Neural cell (in vitro differentiated cells): Measurements from ENCODE around the gene CYP27B1. TPM values are rescaled to one million over a fixed set of nuclear protein-coding genes. Genes with fewer than 3 reads are reported as not detected.

ENCODE experiments used
- H2AFZ ChIP-seq: fragments of 200-600, 300-800 bp; sonication (generic), shearing (Covaris generic); 2 replicates; pipeline ENCODE4 v1.6.0; 2014; ENCODE audit warnings: low read depth, mild to moderate bottlenecking, antibody characterized with exemption, low read length, moderate library complexity
- H3F3A ChIP-seq: fragments of 200-600 bp; shearing (Covaris generic); 2 replicates; pipeline ENCODE4 v1.6.1; 2016; ENCODE audit warnings: mild to moderate bottlenecking, moderate library complexity, mixed read lengths, antibody characterized with exemption, low read length; ENCODE audit not compliant: insufficient read depth, poor library complexity, severe bottlenecking
- H3K27ac ChIP-seq: fragments of 200-600, 300-800 bp; sonication (generic), shearing (Covaris generic); 2 replicates; pipeline ENCODE4 v1.5.1; 2014; ENCODE audit warnings: mild to moderate bottlenecking, low read length, moderate library complexity
- H3K27me3 ChIP-seq: fragments of 300-800, 200-600 bp; sonication (generic), shearing (Covaris generic); 2 replicates; pipeline ENCODE4 v1.6.0; 2014; ENCODE audit warnings: mild to moderate bottlenecking, low read depth, low read length, moderate library complexity; ENCODE audit not compliant: insufficient read depth
- H3K36me3 ChIP-seq: fragments of 300-800, 200-600 bp; sonication (generic), shearing (Covaris generic); 2 replicates; pipeline ENCODE4 v1.5.1; 2014; ENCODE audit warnings: mild to moderate bottlenecking, antibody characterized with exemption, low read length, moderate library complexity; ENCODE audit not compliant: insufficient read depth
- H3K4me2 ChIP-seq: fragments of 300-800, 200-600 bp; sonication (generic), shearing (Covaris generic); 2 replicates; pipeline ENCODE4 v1.6.0; 2014; ENCODE audit warnings: mild to moderate bottlenecking, low read length
- H3K4me3 ChIP-seq: fragments of 300-800, 200-600 bp; sonication (generic), shearing (Covaris generic); 2 replicates; pipeline ENCODE4 v1.5.1; 2014; ENCODE audit warnings: mild to moderate bottlenecking, low read length, moderate library complexity
- H3K79me2 ChIP-seq: fragments of 200-600 bp; shearing (Covaris generic); replicated peaks from 2 replicates; pipeline ENCODE4 v1.6.0; 2014; ENCODE audit warnings: mild to moderate bottlenecking, low read length, moderate library complexity; ENCODE audit not compliant: insufficient read depth
- H3K9ac ChIP-seq: fragments of 300-800, 200-600 bp; sonication (generic), shearing (Covaris generic); 2 replicates; pipeline ENCODE4 v1.6.1; 2016; ENCODE audit warnings: mild to moderate bottlenecking, low read length, mixed read lengths
- H3K9me2 ChIP-seq: fragments of 200-600 bp; shearing (Covaris generic); 2 replicates; pipeline ENCODE4 v1.6.1; 2016; ENCODE audit warnings: mild to moderate bottlenecking, low read length, mixed read lengths; ENCODE audit not compliant: insufficient read depth
- H3K9me3 ChIP-seq: fragments of 200-600, 300-800 bp; sonication (generic), shearing (Covaris generic); 2 replicates; pipeline ENCODE4 v1.6.1; 2016; ENCODE audit warnings: mild to moderate bottlenecking, mixed run types, low read length, moderate library complexity, mixed read lengths
- H4K20me1 ChIP-seq: fragments of 200-600 bp; shearing (Covaris generic); 2 replicates; pipeline ENCODE4 v1.6.1; 2016; ENCODE audit warnings: mild to moderate bottlenecking, mixed run types; ENCODE audit not compliant: insufficient read depth
- EP300 ChIP-seq: fragments of 450-650 bp; conservative IDR thresholded peaks from 2 replicates; pipeline ENCODE4 v1.6.1; 2014; ENCODE audit warnings: antibody characterized with exemption, mild to moderate bottlenecking, moderate library complexity; ENCODE audit not compliant: poor library complexity, severe bottlenecking
- EZH2 ChIP-seq: fragments of 200-600, 300-800 bp; shearing (Covaris generic), sonication (generic); IDR thresholded peaks from 2 replicates; pipeline ENCODE4 v1.6.1; 2014; ENCODE audit warnings: antibody characterized with exemption, low read length, borderline replicate concordance, mild to moderate bottlenecking; ENCODE audit not compliant: insufficient read depth, poor library complexity, severe bottlenecking
- MXI1 ChIP-seq: fragments of 450-650 bp; conservative IDR thresholded peaks from 2 replicates; pipeline ENCODE4 v1.6.1; 2014; ENCODE audit warnings: antibody characterized with exemption, mild to moderate bottlenecking; ENCODE audit not compliant: poor library complexity, severe bottlenecking
- POLR2AphosphoS5 ChIP-seq: IDR thresholded peaks from 2 replicates; pipeline ENCODE4 v1.6.1; 2012
- RAD21 ChIP-seq: fragments of 450-650 bp; conservative IDR thresholded peaks from 2 replicates; pipeline ENCODE4 v1.6.1; 2014; ENCODE audit warnings: antibody characterized with exemption, mild to moderate bottlenecking, moderate library complexity
- SMC3 ChIP-seq: fragments of 450-650 bp; conservative IDR thresholded peaks from 2 replicates; pipeline ENCODE4 v1.6.1; 2014; ENCODE audit warnings: antibody characterized with exemption, mild to moderate bottlenecking, moderate library complexity; ENCODE audit not compliant: poor library complexity
- TAF1 ChIP-seq: IDR thresholded peaks from 2 replicates; pipeline ENCODE4 v1.6.1; 2012; ENCODE audit warnings: low read depth
- polyA plus RNA-seq: library from polyadenylated mRNA; depleted of rRNA; stranded (reverse); fragments of >200 nt; gene quantifications from 2 replicates; pipeline ENCODE4 v1.2.3, GENCODE V29; 2014
- TF ChIP-seq, protein P1 (sequence below): IDR thresholded peaks from 2 replicates; pipeline ENCODE4 v1.6.1; 2012; ENCODE audit warnings: borderline replicate concordance
- TF ChIP-seq, protein P2 (sequence below): fragments of 450-650 bp; IDR thresholded peaks from 2 replicates; pipeline ENCODE4 v1.5.1; 2014; ENCODE audit warnings: antibody characterized with exemption, mild to moderate bottlenecking, moderate library complexity; ENCODE audit not compliant: poor library complexity, severe bottlenecking

The CYP27B1 gene
- polyA plus RNA-seq, 1 donor from 2014 or later, result 1.4 TPM

DNA sequence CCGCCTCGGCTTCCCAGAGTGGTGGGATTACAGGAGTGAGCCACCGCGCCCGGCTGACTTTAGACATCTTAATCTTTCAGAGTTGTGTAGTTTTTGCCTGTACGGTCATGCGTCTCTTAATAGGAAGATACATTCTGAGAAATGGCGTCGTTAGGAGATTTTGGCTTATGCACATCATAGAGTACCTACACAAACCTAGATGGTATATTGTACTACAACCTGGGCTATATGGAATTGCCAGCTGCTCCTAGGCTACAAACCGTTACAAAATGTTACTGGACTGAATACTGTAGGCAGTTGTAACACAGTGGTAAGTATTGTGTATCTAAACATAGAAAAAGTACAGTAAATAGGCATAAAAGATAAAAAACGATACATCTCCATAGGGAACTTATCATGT is 17.0 kb upstream of the CYP27B1 start:
- Histone ChIP-seq H3K79me2 (peaks cover 10% of the 10 kb centered on the region), H3K27ac (no peak overlapping the region), H3K27me3 (no peaks in the 10 kb centered on the region), H3K9me3 (no peaks in the 10 kb centered on the region), H3K36me3 (no peaks in the 10 kb centered on the region), H3K9ac (no peak overlapping the region), H2AFZ (no peak overlapping the region), H3K4me2 (no peak overlapping the region), H3K4me3 (no peak overlapping the region), H4K20me1 (no peaks in the 10 kb centered on the region), H3F3A (no peaks in the 10 kb centered on the region), H3K9me2 (no peaks in the 10 kb centered on the region)
- TF ChIP-seq EZH2 (no peak), EP300 (no peak), POLR2AphosphoS5 (no peak), RAD21 (no peak), TAF1 (no peak), SMC3 (no peak), MXI1 (no peak)
- TF ChIP-seq, protein P1, sequence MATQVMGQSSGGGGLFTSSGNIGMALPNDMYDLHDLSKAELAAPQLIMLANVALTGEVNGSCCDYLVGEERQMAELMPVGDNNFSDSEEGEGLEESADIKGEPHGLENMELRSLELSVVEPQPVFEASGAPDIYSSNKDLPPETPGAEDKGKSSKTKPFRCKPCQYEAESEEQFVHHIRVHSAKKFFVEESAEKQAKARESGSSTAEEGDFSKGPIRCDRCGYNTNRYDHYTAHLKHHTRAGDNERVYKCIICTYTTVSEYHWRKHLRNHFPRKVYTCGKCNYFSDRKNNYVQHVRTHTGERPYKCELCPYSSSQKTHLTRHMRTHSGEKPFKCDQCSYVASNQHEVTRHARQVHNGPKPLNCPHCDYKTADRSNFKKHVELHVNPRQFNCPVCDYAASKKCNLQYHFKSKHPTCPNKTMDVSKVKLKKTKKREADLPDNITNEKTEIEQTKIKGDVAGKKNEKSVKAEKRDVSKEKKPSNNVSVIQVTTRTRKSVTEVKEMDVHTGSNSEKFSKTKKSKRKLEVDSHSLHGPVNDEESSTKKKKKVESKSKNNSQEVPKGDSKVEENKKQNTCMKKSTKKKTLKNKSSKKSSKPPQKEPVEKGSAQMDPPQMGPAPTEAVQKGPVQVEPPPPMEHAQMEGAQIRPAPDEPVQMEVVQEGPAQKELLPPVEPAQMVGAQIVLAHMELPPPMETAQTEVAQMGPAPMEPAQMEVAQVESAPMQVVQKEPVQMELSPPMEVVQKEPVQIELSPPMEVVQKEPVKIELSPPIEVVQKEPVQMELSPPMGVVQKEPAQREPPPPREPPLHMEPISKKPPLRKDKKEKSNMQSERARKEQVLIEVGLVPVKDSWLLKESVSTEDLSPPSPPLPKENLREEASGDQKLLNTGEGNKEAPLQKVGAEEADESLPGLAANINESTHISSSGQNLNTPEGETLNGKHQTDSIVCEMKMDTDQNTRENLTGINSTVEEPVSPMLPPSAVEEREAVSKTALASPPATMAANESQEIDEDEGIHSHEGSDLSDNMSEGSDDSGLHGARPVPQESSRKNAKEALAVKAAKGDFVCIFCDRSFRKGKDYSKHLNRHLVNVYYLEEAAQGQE, result no peak
- TF ChIP-seq, protein P2, sequence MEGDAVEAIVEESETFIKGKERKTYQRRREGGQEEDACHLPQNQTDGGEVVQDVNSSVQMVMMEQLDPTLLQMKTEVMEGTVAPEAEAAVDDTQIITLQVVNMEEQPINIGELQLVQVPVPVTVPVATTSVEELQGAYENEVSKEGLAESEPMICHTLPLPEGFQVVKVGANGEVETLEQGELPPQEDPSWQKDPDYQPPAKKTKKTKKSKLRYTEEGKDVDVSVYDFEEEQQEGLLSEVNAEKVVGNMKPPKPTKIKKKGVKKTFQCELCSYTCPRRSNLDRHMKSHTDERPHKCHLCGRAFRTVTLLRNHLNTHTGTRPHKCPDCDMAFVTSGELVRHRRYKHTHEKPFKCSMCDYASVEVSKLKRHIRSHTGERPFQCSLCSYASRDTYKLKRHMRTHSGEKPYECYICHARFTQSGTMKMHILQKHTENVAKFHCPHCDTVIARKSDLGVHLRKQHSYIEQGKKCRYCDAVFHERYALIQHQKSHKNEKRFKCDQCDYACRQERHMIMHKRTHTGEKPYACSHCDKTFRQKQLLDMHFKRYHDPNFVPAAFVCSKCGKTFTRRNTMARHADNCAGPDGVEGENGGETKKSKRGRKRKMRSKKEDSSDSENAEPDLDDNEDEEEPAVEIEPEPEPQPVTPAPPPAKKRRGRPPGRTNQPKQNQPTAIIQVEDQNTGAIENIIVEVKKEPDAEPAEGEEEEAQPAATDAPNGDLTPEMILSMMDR, result no peak

DNA sequence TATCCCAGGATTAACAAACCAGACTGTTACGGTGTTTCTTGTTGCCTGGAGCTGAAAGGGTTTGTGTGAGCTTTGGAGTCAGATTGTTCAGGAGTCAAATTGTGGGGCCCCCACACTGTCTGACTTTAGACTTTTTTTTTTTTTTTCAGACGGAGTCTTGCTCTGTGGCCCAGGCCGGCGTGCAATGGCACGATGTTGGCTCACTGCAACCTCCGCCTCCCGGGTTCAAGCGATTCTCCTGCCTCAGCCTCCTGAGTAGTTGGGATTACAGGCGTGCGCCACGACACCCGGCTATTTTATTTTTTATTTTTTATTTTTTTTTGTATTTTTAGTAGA is 16.6 kb upstream of the CYP27B1 start:
- peaks cover 10% of the 10 kb centered on the region for H3K79me2 ChIP-seq
- no peak overlapping the region for H2AFZ ChIP-seq
- H3K27me3 ChIP-seq, result no peaks in the 10 kb centered on the region
- H3K4me2 ChIP-seq, result peak overlapping the region; percentile 96
- peak overlapping the region; percentile 80 for H3K4me3 ChIP-seq
- peak overlapping the region; percentile 72 for H3K9ac ChIP-seq
- H4K20me1 ChIP-seq, result no peaks in the 10 kb centered on the region
- no peaks in the 10 kb centered on the region for H3K9me3 ChIP-seq
- H3K27ac ChIP-seq, result no peak overlapping the region
- TF ChIP-seq TAF1 (no peak), EP300 (no peak), EZH2 (no peak), SMC3 (no peak), POLR2AphosphoS5 (no peak), RAD21 (no peak), MXI1 (no peak)
- TF ChIP-seq, protein P2, result no peak
- TF ChIP-seq, protein P1, result no peak
- H3K36me3 ChIP-seq, result no peaks in the 10 kb centered on the region
- no peaks in the 10 kb centered on the region for H3F3A ChIP-seq
- no peaks in the 10 kb centered on the region for H3K9me2 ChIP-seq
